NCI-H2029 treated with DMSO at 0.1 percent for 48 hours (cell line): ENCODE data around the gene SPATA33.
"Not testable (repeated sequence)": the region's sequence is repeated elsewhere in the genome, so short reads cannot be mapped to it uniquely, and the experiment has no call there.

Experiments
- DNase-seq: peaks from one replicate; lab custom pipeline; 2025; lab: John Stamatoyannopoulos, UW

Gene SPATA33

GRCh38 chr16:89629827-89630610, 27.6 kb upstream of the SPATA33 start:
- DNase-seq: no peak

GRCh38 chr16:89633064-89633631, 24.5 kb upstream of the SPATA33 start:
- no peak for DNase-seq

- not testable (repeated sequence) for DNase-seq
Observed at GRCh38 chr16:89634463-89635385, 22.9 kb upstream of the SPATA33 start.

GRCh38 chr16:89636663-89637062, 21.0 kb upstream of the SPATA33 start:
- no peak for DNase-seq

GRCh38 chr16:89637379-89637778, 20.3 kb upstream of the SPATA33 start:
- no peak for DNase-seq

- DNase-seq: no peak
Observed at GRCh38 chr16:89638455-89638854, 19.2 kb upstream of the SPATA33 start.

GRCh38 chr16:89639385-89639784, 18.3 kb upstream of the SPATA33 start:
- no peak for DNase-seq

GRCh38 chr16:89641458-89642119, 16.0 kb upstream of the SPATA33 start:
- DNase-seq: no peak

- no peak for DNase-seq
Observed at GRCh38 chr16:89642574-89642973, 15.1 kb upstream of the SPATA33 start.

GRCh38 chr16:89643769-89644300, 13.8 kb upstream of the SPATA33 start:
- no peak for DNase-seq

- DNase-seq: no peak
Observed at GRCh38 chr16:89645122-89645521, 12.5 kb upstream of the SPATA33 start.

GRCh38 chr16:89646270-89646669, 11.4 kb upstream of the SPATA33 start:
- DNase-seq: no peak

- DNase-seq: no peak
Observed at GRCh38 chr16:89646906-89647305, 10.7 kb upstream of the SPATA33 start.

- no peak for DNase-seq
Observed at GRCh38 chr16:89651584-89651983, 6.1 kb upstream of the SPATA33 start.

GRCh38 chr16:89653656-89654295, 3.9 kb upstream of the SPATA33 start:
- no peak for DNase-seq

GRCh38 chr16:89655062-89655643, 2.5 kb upstream of the SPATA33 start:
- no peak for DNase-seq

GRCh38 chr16:89656435-89657121, 1.1 kb upstream of the SPATA33 start:
- no peak for DNase-seq

- no peak for DNase-seq
Observed at GRCh38 chr16:89658221-89658879, 714 bp downstream of the SPATA33 start.

GRCh38 chr16:89660146-89660545, 2.5 kb downstream of the SPATA33 start:
- DNase-seq: no peak

GRCh38 chr16:89661215-89661614, 3.6 kb downstream of the SPATA33 start:
- DNase-seq: no peak
